GM19043 (cell line): ENCODE data around the gene COL9A1.

ENCODE experiments used
- ATAC-seq: cut with Tn5 transposase; IDR thresholded peaks from one replicate; pipeline ENCODE4 v1.9.1; 2021; ENCODE audit warnings: low read depth; ENCODE audit not compliant: unreplicated experiment

The COL9A1 gene

DNA sequence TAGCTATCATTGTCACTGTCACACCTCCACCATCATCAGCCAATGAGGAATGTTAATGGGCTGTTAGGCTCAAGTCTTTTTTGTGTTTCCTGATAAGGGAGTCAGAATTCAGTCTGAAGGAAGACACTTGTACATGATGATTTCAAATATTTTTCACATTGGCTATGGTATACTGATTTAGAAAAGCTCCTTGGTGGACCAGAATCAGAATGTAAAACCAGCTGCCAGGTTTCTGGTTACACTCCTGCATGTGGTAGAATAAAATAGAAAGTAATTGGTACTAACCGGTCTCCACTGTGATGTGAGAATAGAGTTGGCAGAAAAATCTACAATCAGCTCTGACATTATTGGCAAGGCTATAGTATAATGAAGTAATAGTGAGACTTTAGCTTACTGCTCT lies 10.7 kb downstream of the COL9A1 start:
- no peak for ATAC-seq

- ATAC-seq = no peak
Observed at GRCh38 chr6:70289299-70289698, 13.6 kb downstream of the COL9A1 start.

- ATAC-seq = no peak
Observed at GRCh38 chr6:70286905-70287304, 16.0 kb downstream of the COL9A1 start.

DNA sequence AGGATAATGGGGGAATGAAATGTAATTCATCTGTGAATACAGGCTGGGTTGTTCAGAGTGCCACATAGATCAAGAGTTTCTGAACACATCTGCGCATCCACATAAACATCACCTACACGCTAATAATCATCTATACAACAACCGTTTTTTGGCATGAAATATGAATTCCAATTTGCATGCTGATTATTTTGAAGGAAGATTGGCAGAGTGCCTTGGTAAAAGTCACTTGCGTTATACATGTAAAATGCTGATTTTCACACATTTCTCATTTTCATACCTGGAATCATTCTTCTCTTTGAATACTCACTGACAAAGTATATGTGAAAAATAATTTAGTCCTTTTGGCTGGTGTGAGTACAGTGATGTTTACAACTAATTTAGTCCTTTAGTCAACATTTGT lies 17.7 kb downstream of the COL9A1 start:
- no peak for ATAC-seq

- no peak for ATAC-seq
Observed at GRCh38 chr6:70282919-70283461, 19.9 kb downstream of the COL9A1 start.

DNA sequence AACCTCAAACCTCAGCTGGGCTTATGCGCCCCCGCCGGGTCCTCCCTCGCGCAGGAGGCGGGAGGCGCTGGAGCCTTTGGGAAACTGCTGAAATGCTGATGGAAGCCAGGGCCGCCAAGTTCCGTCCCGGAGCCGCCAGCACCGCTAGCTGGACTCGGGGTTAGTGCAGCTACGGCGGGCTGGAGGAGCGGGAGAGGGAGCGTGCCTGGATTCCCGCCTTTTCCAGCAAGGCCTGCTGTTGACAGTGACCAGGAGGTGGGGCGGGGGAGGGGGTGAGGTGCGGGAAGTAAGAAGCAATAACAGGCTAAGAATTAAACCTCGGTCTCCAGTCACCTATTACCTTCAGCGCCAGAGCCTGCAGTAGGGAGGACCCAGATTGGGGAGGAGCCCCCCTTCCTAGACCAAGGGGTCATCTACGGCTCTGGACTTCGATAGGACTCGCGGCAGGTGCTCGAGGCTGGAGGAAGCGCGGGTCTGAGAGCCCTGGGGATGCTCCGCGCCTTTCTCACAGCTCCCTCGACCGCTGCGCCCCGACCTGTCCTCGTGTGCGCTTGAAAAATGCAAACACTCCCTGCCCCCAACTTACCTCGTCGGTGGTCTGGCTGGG lies 20.5 kb downstream of the COL9A1 start:
- no peak for ATAC-seq

GRCh38 chr6:70281923-70282311 lies 21.0 kb downstream of the COL9A1 start:
- ATAC-seq = no peak

GRCh38 chr6:70280400-70280853 lies 22.5 kb downstream of the COL9A1 start:
- ATAC-seq = no peak

GRCh38 chr6:70277470-70277869 lies 25.4 kb downstream of the COL9A1 start:
- no peak for ATAC-seq

DNA sequence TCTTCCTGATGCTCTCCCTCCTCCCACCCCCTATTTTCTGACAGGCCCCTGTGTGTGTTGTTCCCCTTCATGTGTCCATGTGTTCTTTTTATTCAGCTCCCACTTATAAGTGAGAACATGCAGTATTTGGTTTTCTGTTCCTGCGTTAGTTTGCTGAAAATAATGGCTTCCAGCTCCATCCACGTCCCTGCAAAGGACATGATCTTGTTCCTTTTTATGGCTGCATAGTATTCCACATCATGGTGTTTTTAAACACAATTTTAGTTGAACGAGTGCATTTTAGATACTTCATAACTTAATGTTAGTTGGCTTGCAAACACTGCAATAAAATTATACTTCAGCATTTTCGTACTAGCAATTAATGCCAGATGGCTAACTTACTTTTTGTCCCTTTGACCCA lies 28.5 kb downstream of the COL9A1 start:
- no peak for ATAC-seq

- no peak for ATAC-seq
Observed at GRCh38 chr6:70272071-70272470, 30.8 kb downstream of the COL9A1 start.

DNA sequence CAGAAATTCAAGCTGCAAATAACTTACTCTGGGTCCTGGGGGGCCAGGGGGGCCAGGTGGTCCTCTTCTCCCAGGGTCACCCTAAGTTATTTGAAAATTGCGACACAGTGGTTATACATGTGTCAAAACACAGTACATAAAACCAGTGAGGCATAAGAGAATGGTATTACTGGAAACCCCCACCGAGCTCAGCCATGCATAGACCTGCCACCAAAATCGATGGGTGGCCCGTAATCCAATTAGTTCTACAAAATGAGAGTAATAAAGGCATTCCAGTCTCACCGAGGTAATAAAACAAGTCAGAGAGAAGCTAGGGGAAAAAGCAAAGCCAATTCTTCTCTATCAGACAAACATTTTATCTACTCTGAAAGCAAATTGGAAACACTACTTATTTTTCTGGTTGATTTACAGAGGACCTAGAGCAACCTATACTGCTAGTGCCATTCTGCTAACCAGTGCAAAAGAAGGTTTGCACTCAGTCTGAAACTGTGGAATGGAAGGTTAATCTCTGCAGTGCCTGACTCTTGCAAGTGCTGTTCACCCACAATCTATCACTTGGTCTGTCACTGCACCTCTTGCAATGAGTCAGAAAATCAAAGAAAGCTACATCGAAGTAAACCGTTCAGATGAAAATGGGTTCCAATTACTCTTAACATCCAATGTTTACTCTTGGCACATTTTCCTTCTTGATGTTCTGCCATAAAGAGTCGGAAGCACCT lies 32.4 kb downstream of the COL9A1 start:
- no peak for ATAC-seq

DNA sequence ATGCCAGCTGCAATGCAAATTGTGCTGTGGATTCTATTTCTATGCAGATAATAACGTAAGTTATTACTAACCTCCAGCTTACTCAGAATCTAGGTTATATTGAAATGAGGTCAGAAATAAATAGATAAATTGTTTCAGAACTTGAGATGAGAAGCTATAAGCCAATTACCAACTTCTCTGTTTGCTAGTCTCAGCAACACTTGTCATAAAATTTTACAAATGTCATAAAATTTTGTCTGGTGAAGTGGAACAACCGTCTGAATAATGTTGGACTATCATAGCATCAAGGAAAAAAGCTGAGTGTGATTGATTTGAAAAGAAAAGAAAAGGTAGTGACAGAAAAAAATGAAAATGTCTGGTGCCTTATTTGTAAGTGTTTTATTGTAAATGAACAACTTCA lies 36.7 kb downstream of the COL9A1 start:
- no peak for ATAC-seq

DNA sequence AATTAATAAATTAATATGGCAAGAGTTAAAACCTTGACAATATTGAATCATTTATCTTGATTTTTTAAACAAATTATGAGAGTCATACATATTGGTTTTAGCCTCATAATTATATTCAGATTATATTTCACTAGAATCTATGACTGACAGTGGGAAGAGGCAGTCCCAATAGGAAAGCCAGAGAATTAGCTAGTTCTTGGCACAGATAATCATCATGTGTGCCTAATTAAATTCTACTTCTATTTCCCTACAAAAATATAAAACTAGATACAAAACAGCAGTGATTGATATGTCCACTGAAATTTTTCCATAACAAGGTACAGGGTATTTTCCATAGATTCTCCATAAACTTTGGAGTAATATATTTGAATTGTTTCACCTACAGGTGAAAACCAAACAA lies 38.6 kb downstream of the COL9A1 start:
- ATAC-seq = no peak

DNA sequence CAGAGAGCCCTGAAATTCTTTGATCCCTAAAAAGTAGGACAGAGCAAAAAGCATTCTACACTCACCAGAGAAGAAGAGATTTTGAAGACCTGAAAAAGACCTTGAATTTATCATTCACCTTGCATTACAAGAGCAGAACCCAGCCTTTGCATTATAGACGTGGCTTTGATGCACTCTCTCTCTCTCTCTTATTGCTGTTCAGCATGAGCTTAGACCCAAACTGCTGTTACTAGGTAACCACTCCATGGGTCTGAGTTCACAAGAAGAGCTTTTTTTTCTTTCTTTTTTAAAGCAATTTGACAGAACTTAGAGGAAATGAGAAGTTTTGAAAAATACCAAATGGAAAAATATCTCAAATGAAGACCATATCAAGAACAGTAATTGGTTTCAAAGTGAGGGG lies 44.4 kb downstream of the COL9A1 start:
- no peak for ATAC-seq

DNA sequence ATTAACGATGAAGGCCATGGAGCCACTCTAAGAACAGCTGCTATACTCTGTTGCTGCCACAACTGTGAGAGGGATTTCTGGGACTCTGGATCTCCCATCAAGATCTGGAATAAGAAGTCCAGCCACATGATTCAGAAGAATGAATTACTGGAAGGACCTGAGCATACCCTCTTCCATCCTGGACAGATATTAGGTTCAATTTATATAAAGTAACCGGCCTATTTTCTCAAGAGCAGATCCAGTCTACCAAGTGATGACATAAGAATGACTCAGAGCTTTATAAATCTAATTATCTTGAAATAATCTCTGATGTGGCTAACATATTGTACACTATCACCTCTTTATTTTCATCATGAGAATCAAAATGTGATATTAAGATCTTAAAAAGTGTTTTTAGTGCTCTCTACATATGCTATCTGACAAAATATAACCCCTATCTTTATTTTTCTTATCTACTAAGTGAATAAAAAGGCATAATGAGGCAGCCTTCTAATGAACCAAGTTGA lies 45.1 kb downstream of the COL9A1 start:
- no peak for ATAC-seq

GRCh38 chr6:70254784-70255183 lies 48.1 kb downstream of the COL9A1 start:
- ATAC-seq = no peak

DNA sequence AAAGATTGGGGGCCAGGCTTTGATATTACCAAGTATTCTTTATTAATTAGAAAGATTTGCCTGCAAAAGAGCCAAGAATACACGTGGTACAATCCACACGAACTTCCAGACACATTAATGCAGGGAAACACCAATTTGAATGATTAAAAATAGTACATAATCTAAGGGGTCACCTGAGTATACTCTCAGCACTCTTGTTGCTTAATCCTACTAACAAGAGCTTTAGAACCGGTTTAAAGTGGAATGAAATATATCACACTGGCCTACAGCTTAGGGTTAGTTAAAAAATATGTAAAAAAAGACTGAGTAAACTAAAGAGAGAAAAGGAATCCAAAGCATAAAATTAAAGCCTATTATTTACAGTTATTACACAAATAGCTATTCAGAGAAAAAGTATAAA lies 49.0 kb downstream of the COL9A1 start:
- ATAC-seq = no peak

GRCh38 chr6:70252604-70253003 lies 50.3 kb downstream of the COL9A1 start:
- ATAC-seq = no peak

- no peak for ATAC-seq
Observed at GRCh38 chr6:70246118-70246517, 56.8 kb downstream of the COL9A1 start.

DNA sequence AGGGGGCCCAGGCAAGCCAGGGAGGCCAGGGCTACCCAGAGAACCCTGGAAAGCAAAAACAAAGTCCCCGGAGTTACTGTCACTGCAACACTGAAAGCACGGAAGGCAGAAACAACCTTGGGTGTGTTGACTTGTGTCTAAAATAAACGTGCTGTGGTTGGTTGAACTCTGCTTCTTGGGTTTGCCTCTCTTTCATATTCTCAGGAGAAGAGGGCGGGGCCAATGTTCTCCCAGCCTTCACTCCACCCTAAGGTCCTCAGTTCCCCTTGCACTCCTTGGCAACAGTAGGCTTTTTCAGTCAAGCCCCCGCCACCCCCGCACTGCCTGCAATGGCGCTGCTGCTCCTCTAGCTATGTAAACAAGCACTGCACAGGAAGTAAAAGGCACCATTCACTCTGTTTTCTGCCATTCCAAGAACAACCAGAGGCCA lies 60.9 kb downstream of the COL9A1 start:
- ATAC-seq = no peak

GRCh38 chr6:70241031-70241430 lies 61.9 kb downstream of the COL9A1 start:
- no peak for ATAC-seq
